Astrocyte (in vitro differentiated cells and primary cell): Measurements from ENCODE around the gene VEPH1. TPM values are rescaled to one million over a fixed set of nuclear protein-coding genes. Genes with fewer than 3 reads are reported as not detected.
A peak's percentile ranks its signal among the peaks of the same experiment; 100 is the strongest.

ENCODE experiments used
- DNase-seq: peaks from one replicate; pipeline ENCODE4 v3.0.0-alpha.2; 2010; ENCODE audit warnings: low read depth
- FAIRE-seq: peaks from 2 replicates; lab custom pipeline; 2011; peaks lifted over from hg19 to GRCh38; lab: Jason Lieb, UNC
- H2AFZ ChIP-seq: 2 replicates; pipeline ENCODE4 v1.6.0; 2012; ENCODE audit warnings: low read depth, low read length, inconsistent platforms
- H3K27ac ChIP-seq: 2 replicates; pipeline ENCODE4 v1.5.1; 2011; ENCODE audit warnings: low read depth, low read length, inconsistent platforms
- H3K27me3 ChIP-seq: 2 replicates; pipeline ENCODE4 v1.6.0; 2011; ENCODE audit warnings: low read length, inconsistent platforms; ENCODE audit not compliant: insufficient read depth
- H3K36me3 ChIP-seq: 2 replicates; pipeline ENCODE4 v1.5.1; 2011; ENCODE audit warnings: low read length, inconsistent platforms; ENCODE audit not compliant: insufficient read depth
- H3K4me1 ChIP-seq: 2 replicates; pipeline ENCODE4 v1.5.1; 2011; ENCODE audit warnings: low read length, inconsistent platforms; ENCODE audit not compliant: insufficient read depth
- H3K4me2 ChIP-seq: 2 replicates; pipeline ENCODE4 v1.6.0; 2012; ENCODE audit warnings: low read length, inconsistent platforms
- H3K4me3 ChIP-seq: 2 replicates; pipeline ENCODE4 v1.5.1; 2011; ENCODE audit warnings: low read depth, mild to moderate bottlenecking, low read length, inconsistent platforms; ENCODE audit not compliant: insufficient read depth
- H3K79me2 ChIP-seq: 2 replicates; pipeline ENCODE4 v1.6.0; 2012; ENCODE audit warnings: mild to moderate bottlenecking, low read length, inconsistent platforms; ENCODE audit not compliant: insufficient read depth
- H3K9ac ChIP-seq: 2 replicates; pipeline ENCODE4 v1.6.0; 2012; ENCODE audit warnings: mild to moderate bottlenecking, low read length, inconsistent platforms
- H3K9me3 ChIP-seq: 2 replicates; pipeline ENCODE4 v1.5.1; 2012; ENCODE audit warnings: low read depth, mild to moderate bottlenecking, low read length, inconsistent platforms; ENCODE audit not compliant: insufficient read depth
- H4K20me1 ChIP-seq: 2 replicates; pipeline ENCODE4 v1.6.0; 2012; ENCODE audit warnings: low read length, inconsistent platforms; ENCODE audit not compliant: insufficient read depth
- H3K27ac Mint-ChIP-seq: one replicate; pipeline ENCODE4 v1.8.0; 2021; ENCODE audit warnings: mild to moderate bottlenecking, mixed read lengths; ENCODE audit not compliant: unreplicated experiment
- H3K27me3 Mint-ChIP-seq: one replicate; pipeline ENCODE4 v1.8.0; 2021; ENCODE audit warnings: low read depth, mixed read lengths; ENCODE audit not compliant: unreplicated experiment
- H3K36me3 Mint-ChIP-seq: one replicate; pipeline ENCODE4 v1.8.0; 2021; ENCODE audit warnings: low read depth, mixed read lengths; ENCODE audit not compliant: unreplicated experiment
- H3K4me1 Mint-ChIP-seq: one replicate; pipeline ENCODE4 v1.8.0; 2021; ENCODE audit warnings: low read depth, mixed read lengths; ENCODE audit not compliant: unreplicated experiment
- H3K4me3 Mint-ChIP-seq: one replicate; pipeline ENCODE4 v1.8.0; 2021; ENCODE audit warnings: mild to moderate bottlenecking, moderate library complexity, mixed read lengths; ENCODE audit not compliant: unreplicated experiment
- H3K9me3 Mint-ChIP-seq: one replicate; pipeline ENCODE4 v1.8.0; 2021; ENCODE audit warnings: mild to moderate bottlenecking, mixed read lengths; ENCODE audit not compliant: unreplicated experiment
- EZH2 ChIP-seq: IDR thresholded peaks from 2 replicates; pipeline ENCODE4 v1.6.1; 2012; ENCODE audit warnings: mild to moderate bottlenecking, low read length, inconsistent platforms; ENCODE audit not compliant: insufficient read depth
- total RNA-seq: library from RNA; stranded (reverse); gene quantifications from 2 replicates; pipeline ENCODE4 v1.2.1, GENCODE V29; 2021
- TF ChIP-seq, protein P1 (sequence below): IDR thresholded peaks from 2 replicates; pipeline ENCODE4 v1.5.1; 2011; ENCODE audit warnings: low read depth, mild to moderate bottlenecking, inconsistent platforms, low read length, moderate library complexity; ENCODE audit not compliant: insufficient read depth

Gene VEPH1
- total RNA-seq, 1 donor from 2014 or later: 9.4 TPM

DNA sequence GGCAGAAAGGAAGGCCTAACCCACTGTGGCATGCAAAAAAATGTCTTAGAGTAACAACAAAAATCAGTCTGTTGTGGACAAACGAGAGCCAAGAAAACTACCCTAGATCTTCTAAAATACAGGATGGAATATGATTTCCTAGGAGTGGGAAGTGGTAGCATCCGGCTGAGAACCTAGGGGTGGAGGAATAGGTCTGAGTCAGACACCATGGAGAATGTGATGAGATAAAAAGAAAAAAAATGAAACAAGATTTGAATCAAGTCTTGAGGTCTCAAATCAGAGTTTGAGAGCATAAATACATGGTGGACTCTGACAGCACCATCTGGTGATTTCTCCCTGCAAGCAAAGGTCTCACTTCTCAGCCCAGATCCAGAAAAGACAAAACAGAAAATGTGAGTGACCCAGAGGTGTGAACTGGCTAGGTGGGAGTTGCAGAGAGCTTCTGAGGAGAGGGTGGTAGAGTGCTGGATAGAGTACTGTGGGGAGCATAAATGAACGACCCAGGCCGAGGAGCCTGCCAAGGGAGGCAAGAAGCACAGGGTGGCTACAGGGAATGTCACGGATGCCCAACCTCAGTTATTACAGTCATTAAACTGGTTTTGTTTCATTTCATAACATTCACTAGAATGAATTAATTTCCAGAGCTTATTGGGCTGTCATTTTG is 27.6 kb upstream of the VEPH1 start:
- H3K27ac ChIP-seq: peak overlapping the region; percentile 89
- H3K36me3 ChIP-seq: no peaks in the 10 kb centered on the region
- FAIRE-seq: peak; percentile 84
- Mint-ChIP-seq H3K4me3 (no peak overlapping the region), H3K9me3 (no peaks in the 10 kb centered on the region), H3K36me3 (no peaks in the 10 kb centered on the region), H3K27me3 (no peaks in the 10 kb centered on the region), H3K4me1 (peaks cover 18% of the 10 kb centered on the region), H3K27ac (peak overlapping the region; percentile 55)
- H2AFZ ChIP-seq: peak overlapping the region; percentile 24
- H3K4me2 ChIP-seq: peak overlapping the region; percentile 86
- peak overlapping the region; percentile 81 for H3K9ac ChIP-seq
- TF ChIP-seq EZH2: no peak
- TF ChIP-seq, protein P1, sequence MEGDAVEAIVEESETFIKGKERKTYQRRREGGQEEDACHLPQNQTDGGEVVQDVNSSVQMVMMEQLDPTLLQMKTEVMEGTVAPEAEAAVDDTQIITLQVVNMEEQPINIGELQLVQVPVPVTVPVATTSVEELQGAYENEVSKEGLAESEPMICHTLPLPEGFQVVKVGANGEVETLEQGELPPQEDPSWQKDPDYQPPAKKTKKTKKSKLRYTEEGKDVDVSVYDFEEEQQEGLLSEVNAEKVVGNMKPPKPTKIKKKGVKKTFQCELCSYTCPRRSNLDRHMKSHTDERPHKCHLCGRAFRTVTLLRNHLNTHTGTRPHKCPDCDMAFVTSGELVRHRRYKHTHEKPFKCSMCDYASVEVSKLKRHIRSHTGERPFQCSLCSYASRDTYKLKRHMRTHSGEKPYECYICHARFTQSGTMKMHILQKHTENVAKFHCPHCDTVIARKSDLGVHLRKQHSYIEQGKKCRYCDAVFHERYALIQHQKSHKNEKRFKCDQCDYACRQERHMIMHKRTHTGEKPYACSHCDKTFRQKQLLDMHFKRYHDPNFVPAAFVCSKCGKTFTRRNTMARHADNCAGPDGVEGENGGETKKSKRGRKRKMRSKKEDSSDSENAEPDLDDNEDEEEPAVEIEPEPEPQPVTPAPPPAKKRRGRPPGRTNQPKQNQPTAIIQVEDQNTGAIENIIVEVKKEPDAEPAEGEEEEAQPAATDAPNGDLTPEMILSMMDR: no peak
- H3K27me3 ChIP-seq: no peaks in the 10 kb centered on the region
- no peaks in the 10 kb centered on the region for H3K9me3 ChIP-seq
- H3K4me1 ChIP-seq: peaks cover 59% of the 10 kb centered on the region
- peak; percentile 73 for DNase-seq
- H4K20me1 ChIP-seq: no peaks in the 10 kb centered on the region
- peaks cover 56% of the 10 kb centered on the region for H3K79me2 ChIP-seq
- peak overlapping the region; percentile 67 for H3K4me3 ChIP-seq

DNA sequence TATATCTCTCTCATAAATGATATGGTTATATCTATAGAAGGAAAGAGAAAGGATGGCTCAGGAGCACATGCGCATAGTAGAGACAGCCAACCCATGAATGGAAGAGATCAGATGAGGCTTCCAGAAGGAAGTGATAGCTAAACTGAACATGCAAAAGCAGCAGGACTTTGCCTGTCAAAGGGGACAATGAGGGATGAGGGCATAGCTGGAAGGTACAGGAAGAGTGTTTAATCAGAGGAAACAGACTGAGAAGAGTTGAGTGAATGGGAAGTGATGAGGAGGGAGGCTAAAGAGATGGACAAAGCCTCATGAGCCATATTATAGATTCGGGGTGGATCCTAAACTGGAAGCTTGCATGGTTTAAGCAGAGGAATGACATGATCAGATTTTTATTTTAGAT is 26.5 kb upstream of the VEPH1 start:
- Mint-ChIP-seq H3K4me1 (peaks cover 18% of the 10 kb centered on the region), H3K27ac (no peak overlapping the region), H3K9me3 (no peaks in the 10 kb centered on the region), H3K4me3 (no peak overlapping the region), H3K27me3 (no peaks in the 10 kb centered on the region), H3K36me3 (no peaks in the 10 kb centered on the region)
- Histone ChIP-seq H3K27ac (peak overlapping the region; percentile 89), H3K4me3 (no peak overlapping the region), H3K4me1 (peaks cover 59% of the 10 kb centered on the region), H3K9ac (no peak overlapping the region), H4K20me1 (no peaks in the 10 kb centered on the region), H3K4me2 (peak overlapping the region; percentile 86), H3K36me3 (no peaks in the 10 kb centered on the region), H3K27me3 (no peaks in the 10 kb centered on the region), H3K9me3 (no peaks in the 10 kb centered on the region), H3K79me2 (peaks cover 66% of the 10 kb centered on the region), H2AFZ (no peak overlapping the region)
- TF ChIP-seq, protein P1: no peak
- no peak for TF ChIP-seq EZH2
- FAIRE-seq (no peak), DNase-seq (no peak)

- Histone ChIP-seq H2AFZ (no peak overlapping the region), H3K79me2 (peaks cover 68% of the 10 kb centered on the region), H3K9me3 (no peaks in the 10 kb centered on the region), H3K9ac (no peak overlapping the region), H3K4me3 (no peak overlapping the region), H3K4me2 (no peak overlapping the region), H3K27me3 (no peaks in the 10 kb centered on the region), H4K20me1 (no peaks in the 10 kb centered on the region), H3K36me3 (no peaks in the 10 kb centered on the region), H3K27ac (no peak overlapping the region), H3K4me1 (peaks cover 59% of the 10 kb centered on the region)
- Mint-ChIP-seq H3K27me3 (no peaks in the 10 kb centered on the region), H3K36me3 (no peaks in the 10 kb centered on the region), H3K9me3 (no peaks in the 10 kb centered on the region), H3K4me3 (no peak overlapping the region), H3K27ac (no peak overlapping the region), H3K4me1 (peaks cover 18% of the 10 kb centered on the region)
- no peak for TF ChIP-seq EZH2
- TF ChIP-seq, protein P1: no peak
- FAIRE-seq (no peak), DNase-seq (no peak)
Measured at GRCh38 chr3:157529085-157529484, 25.9 kb upstream of the VEPH1 start.
